KOPT-K1 (cell line): Measurements from ENCODE around the gene FBL.
"Not testable (repeated sequence)": the region's sequence is repeated elsewhere in the genome, so short reads cannot be mapped to it uniquely, and the experiment has no call there.

Experiments used
- H3K27ac ChIP-seq: fragments of 200-600 bp; sonication (generic); 2 replicates; pipeline ENCODE4 v1.5.1; 2016; ENCODE audit warnings: antibody characterized with exemption, mild to moderate bottlenecking, low read depth, low read length; ENCODE audit not compliant: poor library complexity, severe bottlenecking
- H3K36me3 ChIP-seq: fragments of 200-600 bp; sonication (generic); 2 replicates; pipeline ENCODE4 v1.5.1; 2017; ENCODE audit warnings: antibody characterized with exemption, mild to moderate bottlenecking, low read length, moderate library complexity; ENCODE audit not compliant: insufficient read depth
- H3K9me3 ChIP-seq: fragments of 200-600 bp; sonication (generic); 2 replicates; pipeline ENCODE4 v1.5.1; 2017; ENCODE audit warnings: antibody characterized with exemption, low read length, mild to moderate bottlenecking; ENCODE audit not compliant: insufficient read depth, poor library complexity, severe bottlenecking

Gene FBL

DNA sequence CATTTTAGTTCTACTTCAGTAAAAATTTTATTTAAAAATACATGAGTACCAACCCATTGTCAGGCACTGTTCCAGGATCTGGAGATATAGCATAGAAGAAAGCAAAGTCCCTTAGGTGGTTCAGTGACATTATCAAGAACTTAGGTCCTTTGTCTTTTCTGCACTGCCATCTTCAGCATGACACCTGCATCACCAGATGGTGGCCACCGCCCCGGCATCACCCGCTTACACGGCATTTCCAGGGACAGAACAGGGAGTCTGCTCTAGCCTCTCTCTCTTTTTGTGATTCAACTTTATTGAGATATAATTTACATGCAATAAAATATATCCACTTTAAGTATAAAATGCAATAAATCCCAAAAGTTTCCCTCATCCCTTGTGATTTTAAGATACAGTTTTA is 35.8 kb downstream of the FBL start:
- Histone ChIP-seq H3K27ac (no peak overlapping the region), H3K9me3 (no peaks in the 10 kb centered on the region), H3K36me3 (no peaks in the 10 kb centered on the region)

DNA sequence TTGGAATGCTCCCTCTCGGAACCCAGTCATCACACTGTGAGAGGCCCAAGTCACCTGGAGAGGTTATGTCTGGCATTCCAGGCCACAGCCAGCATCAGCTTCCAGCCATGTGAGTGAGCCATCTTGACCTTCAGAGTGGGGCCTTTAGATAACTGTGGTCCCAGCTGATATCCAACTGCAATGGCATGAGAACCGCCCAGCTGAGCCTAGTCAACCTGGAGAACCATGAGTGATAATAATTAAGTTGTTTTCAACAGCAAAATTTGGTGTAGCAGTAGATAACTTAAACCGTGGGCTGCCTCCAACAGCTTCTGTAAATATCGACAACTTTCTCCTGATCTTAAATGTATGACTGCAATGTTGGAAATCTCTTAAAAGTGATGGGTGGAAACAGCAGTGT is 36.8 kb downstream of the FBL start:
- H3K9me3 ChIP-seq: no peaks in the 10 kb centered on the region
- no peaks in the 10 kb centered on the region for H3K36me3 ChIP-seq
- H3K27ac ChIP-seq: no peak overlapping the region

DNA sequence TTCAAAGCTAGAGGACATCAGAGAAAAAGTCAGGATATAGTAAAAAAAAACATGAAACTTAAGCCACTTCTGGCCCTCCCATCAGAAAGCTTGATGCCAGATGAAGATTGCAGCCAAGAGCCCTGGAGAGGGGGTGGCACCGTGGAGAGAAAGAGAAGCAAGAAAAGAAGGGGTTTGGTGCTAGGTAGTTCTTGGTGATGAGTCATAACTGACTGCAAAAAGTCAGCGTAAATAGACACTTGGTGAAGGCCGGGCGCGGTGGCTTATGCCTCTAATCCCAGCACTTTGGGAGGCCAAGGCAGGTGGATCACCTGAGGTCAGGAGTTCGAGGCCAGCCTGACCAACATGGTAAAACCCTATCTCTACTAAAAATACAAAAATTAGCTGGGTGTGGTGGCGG is 37.5 kb downstream of the FBL start:
- H3K9me3 ChIP-seq, H3K27ac ChIP-seq, H3K36me3 ChIP-seq: not testable (repeated sequence)

DNA sequence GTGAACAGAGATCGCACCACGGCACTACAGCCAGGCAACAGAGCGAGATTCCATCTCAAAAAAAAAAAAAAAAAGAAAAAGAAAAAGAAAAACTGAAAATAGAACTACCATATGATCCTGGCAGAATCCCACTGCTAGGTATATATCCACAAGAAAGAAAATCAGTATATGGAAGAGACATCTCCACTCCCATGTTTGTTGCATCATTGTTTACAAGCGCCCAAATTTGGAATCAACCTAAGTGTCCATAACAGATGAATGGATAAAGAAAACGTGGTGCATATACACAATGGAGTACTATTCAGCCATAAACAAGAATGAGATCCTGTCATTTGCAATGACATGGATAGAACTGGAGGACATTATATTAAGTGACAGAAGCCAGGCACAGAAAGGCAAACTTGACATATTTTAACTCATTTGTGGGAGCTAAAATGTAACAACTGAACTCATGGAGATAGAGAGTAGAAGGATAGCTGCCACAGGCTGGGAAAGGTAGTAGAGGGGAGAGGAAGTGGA is 38.3 kb downstream of the FBL start:
- H3K27ac ChIP-seq: no peak overlapping the region
- no peaks in the 10 kb centered on the region for H3K9me3 ChIP-seq
- no peaks in the 10 kb centered on the region for H3K36me3 ChIP-seq

- Histone ChIP-seq H3K36me3 (no peaks in the 10 kb centered on the region), H3K27ac (no peak overlapping the region), H3K9me3 (no peaks in the 10 kb centered on the region)
These were observed 41.1 kb downstream of the FBL start for GRCh38 chr19:39805104-39805503.

- Histone ChIP-seq H3K9me3 (no peaks in the 10 kb centered on the region), H3K27ac (no peak overlapping the region), H3K36me3 (no peaks in the 10 kb centered on the region)
These were observed 43.2 kb downstream of the FBL start for GRCh38 chr19:39802958-39803357.

DNA sequence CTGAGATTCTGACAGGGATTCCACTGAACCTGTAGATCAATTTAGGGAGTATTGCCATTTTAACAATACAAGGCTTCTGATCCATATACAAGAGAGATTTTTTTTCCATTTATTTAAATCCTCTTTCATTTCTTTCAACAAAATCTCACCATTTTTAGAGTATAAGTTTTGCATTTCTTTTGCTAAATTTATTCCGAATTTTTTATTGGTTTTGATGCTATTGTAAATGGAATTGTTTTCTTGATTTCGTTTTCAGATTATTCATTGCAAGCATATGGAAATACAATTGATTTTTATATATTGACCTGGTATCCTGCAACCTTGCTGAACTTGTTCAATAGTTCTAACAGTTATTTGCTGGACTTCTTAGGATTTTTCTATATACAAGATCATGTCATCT is 49.1 kb downstream of the FBL start:
- Histone ChIP-seq H3K27ac (no peak overlapping the region), H3K36me3 (no peaks in the 10 kb centered on the region), H3K9me3 (no peaks in the 10 kb centered on the region)

DNA sequence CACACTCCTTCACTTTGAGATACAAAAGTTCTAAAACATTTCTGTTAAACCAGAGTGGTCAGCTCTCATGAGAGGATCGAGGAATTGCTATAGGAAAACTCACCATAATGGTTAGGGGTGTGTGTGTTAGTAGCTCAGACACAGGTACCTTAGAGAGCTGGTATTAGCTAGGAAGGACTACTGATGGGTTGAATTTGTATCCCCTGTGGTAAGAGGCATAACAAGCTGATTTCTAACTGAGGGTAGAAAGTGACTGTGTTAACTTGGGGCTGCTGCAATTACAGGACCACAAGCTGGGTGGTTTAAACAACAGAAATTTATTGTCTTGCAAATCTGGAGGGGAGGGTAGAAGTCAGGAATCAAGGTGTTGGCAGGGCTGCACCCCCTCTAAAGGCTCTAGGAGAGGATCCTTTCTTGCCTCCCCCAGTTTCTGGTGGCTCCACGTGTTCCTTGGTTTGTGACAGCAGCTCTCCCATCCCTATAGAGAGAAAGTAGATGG is 50.1 kb downstream of the FBL start:
- no peaks in the 10 kb centered on the region for H3K9me3 ChIP-seq
- no peaks in the 10 kb centered on the region for H3K36me3 ChIP-seq
- H3K27ac ChIP-seq: no peak overlapping the region

- Histone ChIP-seq H3K9me3 (no peaks in the 10 kb centered on the region), H3K36me3 (no peaks in the 10 kb centered on the region), H3K27ac (no peak overlapping the region)
These were observed 51.2 kb downstream of the FBL start for GRCh38 chr19:39795001-39795400.

GRCh38 chr19:39792999-39793546 is 53.1 kb downstream of the FBL start:
- Histone ChIP-seq H3K27ac (no peak overlapping the region), H3K36me3 (no peaks in the 10 kb centered on the region), H3K9me3 (peaks cover 2% of the 10 kb centered on the region)

DNA sequence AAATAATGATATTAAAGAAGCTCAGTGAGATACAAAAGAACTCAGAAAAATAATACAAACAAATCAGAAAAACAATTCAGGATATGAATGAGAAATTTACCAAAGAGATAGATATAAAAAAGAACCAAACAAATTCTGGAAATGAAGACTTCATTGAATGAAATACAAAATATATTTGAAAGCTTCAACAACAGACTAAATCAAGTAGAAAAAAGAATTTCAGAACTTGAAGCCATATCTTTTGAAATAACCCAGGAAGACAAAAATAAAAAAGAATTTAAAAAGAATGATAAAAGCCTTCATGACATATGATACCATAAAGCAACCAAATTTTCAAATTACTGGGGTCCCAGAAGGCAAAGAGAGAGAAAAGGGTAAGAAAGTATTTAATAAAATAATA is 57.9 kb downstream of the FBL start:
- H3K27ac ChIP-seq: no peak overlapping the region
- H3K9me3 ChIP-seq: peaks cover 16% of the 10 kb centered on the region
- no peaks in the 10 kb centered on the region for H3K36me3 ChIP-seq
